Measurements from ENCODE around the gene RAVER1. TPM values are rescaled to one million over a fixed set of nuclear protein-coding genes. Genes with fewer than 3 reads are reported as not detected.

RAVER1 gene
- total and polyA plus RNA-seq, 7 donors, result 8.4 to 37.0 (median 14.8) TPM

DNA sequence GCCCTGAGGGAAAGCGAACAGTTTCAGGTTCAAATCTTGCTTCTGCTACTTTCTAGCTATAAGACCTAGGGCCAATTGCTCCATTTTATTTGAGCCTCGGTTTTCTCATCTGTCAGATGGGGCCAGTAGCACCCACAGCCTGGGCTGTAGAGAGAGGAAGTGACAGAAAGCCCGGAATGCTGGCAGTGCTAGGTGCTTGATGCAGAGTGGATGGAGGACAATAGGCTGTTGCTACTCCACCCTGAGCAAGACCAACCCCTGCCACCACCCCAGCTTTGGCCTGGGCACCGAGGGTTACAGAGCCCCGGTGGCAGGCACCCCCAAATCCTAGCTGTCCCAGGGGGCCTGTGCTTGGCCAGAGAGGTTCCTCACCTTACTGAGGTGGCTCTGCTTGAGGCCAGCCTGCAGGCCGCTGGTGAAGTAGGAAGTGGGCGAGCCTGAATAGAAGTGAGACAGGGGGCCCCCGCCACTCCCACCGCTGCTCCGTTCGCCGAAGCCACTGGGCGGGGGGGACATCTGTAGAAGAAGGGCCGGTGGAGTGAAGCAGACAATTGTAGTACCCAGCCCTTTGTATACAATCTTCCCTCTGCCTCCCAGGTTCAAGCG is 15.4 kb downstream of the RAVER1 start:
- no peak overlapping the region for H3K4me3 ChIP-seq
- H3K27me3 ChIP-seq, result no peaks in the 10 kb centered on the region
- intact Hi-C loops (cut with DNase I), result no loop called here
- DNase-seq, result no peak
- TF ChIP-seq POLR2AphosphoS5 (IDR thresholded peaks at IDR 0.05), result no peak
- TF ChIP-seq, protein P1, sequence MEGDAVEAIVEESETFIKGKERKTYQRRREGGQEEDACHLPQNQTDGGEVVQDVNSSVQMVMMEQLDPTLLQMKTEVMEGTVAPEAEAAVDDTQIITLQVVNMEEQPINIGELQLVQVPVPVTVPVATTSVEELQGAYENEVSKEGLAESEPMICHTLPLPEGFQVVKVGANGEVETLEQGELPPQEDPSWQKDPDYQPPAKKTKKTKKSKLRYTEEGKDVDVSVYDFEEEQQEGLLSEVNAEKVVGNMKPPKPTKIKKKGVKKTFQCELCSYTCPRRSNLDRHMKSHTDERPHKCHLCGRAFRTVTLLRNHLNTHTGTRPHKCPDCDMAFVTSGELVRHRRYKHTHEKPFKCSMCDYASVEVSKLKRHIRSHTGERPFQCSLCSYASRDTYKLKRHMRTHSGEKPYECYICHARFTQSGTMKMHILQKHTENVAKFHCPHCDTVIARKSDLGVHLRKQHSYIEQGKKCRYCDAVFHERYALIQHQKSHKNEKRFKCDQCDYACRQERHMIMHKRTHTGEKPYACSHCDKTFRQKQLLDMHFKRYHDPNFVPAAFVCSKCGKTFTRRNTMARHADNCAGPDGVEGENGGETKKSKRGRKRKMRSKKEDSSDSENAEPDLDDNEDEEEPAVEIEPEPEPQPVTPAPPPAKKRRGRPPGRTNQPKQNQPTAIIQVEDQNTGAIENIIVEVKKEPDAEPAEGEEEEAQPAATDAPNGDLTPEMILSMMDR (IDR thresholded peaks at IDR 0.05), result no peak
- peaks cover 0 to 18% (median 13%) of the 10 kb centered on the region in 4 donors for H3K4me1 ChIP-seq
- peaks cover 34 to 67% (median 49%) of the 10 kb centered on the region in 4 donors for H3K36me3 ChIP-seq
- no peaks in the 10 kb centered on the region for H3K9me3 ChIP-seq
- no peak overlapping the region for H3K27ac ChIP-seq
- 92 to 94% methylated on average over 15 of the region's 15 CpGs for WGBS, 2 donors

DNA sequence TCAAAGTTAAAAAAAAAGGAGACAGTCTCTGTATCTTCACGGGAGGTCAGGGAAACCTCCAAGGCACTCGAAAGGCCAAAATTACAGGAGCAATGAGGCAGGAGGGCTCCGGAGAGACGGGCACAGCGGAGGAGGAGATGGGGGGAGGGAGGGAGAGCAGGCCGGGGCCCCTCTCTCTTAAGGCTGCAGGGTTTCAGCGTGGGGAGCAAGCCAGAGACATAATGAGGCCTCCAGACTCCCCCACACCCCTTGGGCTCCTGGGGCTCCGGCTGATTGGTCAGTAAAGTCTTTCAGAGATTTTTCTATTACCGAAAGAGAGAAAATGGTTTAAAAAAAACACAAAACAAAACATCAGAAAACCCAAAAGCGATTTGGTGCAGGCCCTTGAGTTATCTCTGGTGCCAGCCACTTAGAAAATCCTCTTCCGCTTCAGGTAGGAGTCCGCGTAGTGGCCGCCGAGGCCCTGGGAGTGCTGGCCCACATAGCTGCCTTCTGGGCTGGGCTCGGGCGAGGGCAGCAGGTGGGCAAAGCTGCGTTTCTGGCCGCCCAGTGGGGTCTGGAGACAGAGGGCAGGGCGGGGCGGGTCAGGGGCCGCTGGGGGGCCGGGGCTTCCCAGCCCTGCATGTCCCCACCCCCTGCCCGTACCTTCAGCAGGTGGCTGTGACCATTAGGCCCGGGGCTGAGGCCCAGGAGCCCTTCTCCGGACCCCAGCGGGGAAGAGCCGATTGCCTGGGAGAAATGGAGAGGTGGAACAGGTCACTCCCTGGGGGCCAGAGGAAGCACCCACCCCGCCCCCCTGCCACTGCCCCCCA is 16.1 kb downstream of the RAVER1 start:
- Histone ChIP-seq H3K4me3 (no peak overlapping the region), H3K9me3 (no peaks in the 10 kb centered on the region), H3K27ac (no peak overlapping the region), H3K36me3 (peaks cover 30 to 63% (median 42%) of the 10 kb centered on the region in 4 donors), H3K27me3 (no peaks in the 10 kb centered on the region), H3K4me1 (peaks cover 0 to 18% (median 13%) of the 10 kb centered on the region in 4 donors)
- intact Hi-C loops (cut with DNase I), result no loop called here
- no peak for DNase-seq
- no peak for TF ChIP-seq POLR2A (IDR thresholded peaks at IDR 0.05)
- no peak for TF ChIP-seq POLR2AphosphoS5 (IDR thresholded peaks at IDR 0.05)
- no peak for TF ChIP-seq EP300 (IDR thresholded peaks at IDR 0.05)
- TF ChIP-seq, protein P1 (IDR thresholded peaks at IDR 0.05), result no peak
- WGBS, 2 donors, result 85 to 89% methylated on average over 29 of the region's 29 CpGs

DNA sequence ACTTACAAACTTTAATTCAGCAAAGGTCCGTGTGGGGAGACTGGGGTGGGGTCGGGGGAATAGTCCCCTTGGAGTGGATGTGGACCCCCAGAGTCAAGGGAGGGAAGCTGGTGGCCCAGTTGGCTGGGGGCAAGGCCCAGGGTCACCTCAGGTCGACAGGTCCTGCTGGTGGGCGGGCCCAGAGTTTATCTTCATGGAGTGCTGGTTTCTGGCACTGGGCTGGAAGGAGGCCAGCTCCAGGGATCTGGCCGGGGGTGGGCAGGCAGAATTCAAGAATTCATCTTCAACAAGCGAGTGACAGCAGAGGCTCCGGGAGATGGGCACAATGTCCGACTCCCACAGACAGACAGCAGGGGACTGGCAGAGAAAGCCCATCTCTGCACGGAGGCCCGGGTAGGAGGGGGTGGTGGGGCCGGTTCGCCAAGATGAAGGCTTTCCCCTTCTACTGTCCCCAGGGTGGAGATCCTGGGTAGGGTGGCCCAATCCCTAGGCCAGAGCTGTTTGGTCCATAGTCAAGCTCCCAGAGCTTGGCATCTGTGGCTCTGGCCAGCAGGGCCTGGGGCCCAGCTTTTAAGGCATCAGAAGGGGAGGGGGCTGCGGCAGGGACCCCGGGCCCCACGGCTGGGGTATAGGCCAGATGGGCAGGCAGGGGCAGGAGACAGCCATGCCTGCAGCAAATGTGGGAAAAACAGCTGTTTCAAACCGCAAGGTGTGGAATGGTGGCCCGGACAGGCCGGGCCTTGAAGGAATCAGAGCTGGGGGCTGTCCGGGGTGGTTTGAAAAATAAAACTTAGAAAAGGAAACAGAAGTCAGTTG is 16.9 kb downstream of the RAVER1 start:
- H3K4me1 ChIP-seq, result peaks cover 0 to 18% (median 13%) of the 10 kb centered on the region in 4 donors
- H3K27me3 ChIP-seq, result no peaks in the 10 kb centered on the region
- H3K4me3 ChIP-seq, result peak overlapping the region in 2 of 4 donors; percentile 75 to 89
- intact Hi-C loops (cut with DNase I), result no loop called here
- no peaks in the 10 kb centered on the region for H3K9me3 ChIP-seq
- WGBS, 2 donors, result 60 to 78% methylated on average over 19 of the region's 19 CpGs
- peak overlapping the region; percentile 58 to 75 (median 67) for H3K27ac ChIP-seq
- no peak for DNase-seq
- peaks cover 25 to 55% (median 35%) of the 10 kb centered on the region in 4 donors for H3K36me3 ChIP-seq
- TF ChIP-seq, protein P1 (IDR thresholded peaks at IDR 0.05), result no peak
- TF ChIP-seq POLR2AphosphoS5 (IDR thresholded peaks at IDR 0.05), result no peak
- TF ChIP-seq EP300 (IDR thresholded peaks at IDR 0.05), result no peak
- TF ChIP-seq POLR2A (IDR thresholded peaks at IDR 0.05), result no peak

DNA sequence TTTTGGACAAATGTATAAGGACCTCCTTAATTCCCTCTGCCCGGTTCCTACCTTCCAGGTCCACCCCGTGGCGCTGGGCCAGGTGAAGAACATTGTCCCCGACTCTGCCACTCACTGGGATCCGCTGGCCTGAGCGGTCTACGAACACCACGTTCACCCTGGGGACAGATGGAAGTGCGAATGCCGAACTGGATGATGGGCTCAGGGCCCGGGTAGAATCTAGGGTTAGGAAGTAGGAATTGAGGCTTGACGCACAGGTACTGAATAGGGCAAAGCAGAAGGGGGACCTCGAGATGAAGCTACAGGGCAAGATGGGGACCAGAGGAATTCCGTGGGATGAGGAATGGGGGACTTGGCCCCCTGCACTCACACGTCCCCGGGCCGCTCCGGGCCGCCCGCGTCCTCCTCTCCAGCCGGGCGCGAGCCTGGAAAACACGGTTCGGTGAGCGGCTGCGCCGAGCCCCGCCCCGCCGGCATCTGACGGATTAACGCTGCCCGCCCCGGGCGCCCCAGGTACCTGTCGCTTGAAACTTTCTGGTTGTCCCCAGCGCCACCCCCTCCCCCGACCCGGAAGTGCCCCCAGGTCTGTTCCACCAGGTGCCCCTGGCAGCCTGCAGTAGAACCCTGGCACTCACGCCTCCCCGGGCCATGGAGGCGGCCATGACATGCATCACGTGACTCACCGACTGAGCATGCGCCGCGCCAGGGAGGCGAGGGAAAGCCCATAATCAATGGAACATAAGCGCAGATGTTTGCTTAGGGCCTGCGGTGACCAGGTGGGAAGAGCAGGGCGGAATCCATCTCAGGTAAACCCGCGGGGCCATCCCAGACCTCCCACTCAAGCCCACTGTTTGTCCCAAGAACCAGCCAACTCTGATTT is 17.8 kb downstream of the RAVER1 start, which contains the start of gene FDX2:
Gene FDX2, minus strand, starts transcription at position 681 of the 880 bp plus-strand sequence. Its CDS starts 19 bp downstream, at position 662.
- Histone ChIP-seq H3K27ac (peak within 1 kb of the TSS; percentile 58 to 75 (median 67)), H3K9me3 (no peaks in the 10 kb centered on the region), H3K4me3 (peak within 1 kb of the TSS; percentile 64 to 89 (median 78)), H3K36me3 (peaks cover 20 to 50% (median 27%) of the 10 kb centered on the region in 4 donors), H3K4me1 (peaks cover 0 to 18% (median 13%) of the 10 kb centered on the region in 4 donors), H3K27me3 (no peaks in the 10 kb centered on the region)
- TF ChIP-seq POLR2AphosphoS5 (IDR thresholded peaks at IDR 0.05) (peak in 3 of 4 donors; percentile 37 to 76 (median 74)), POLR2A (IDR thresholded peaks at IDR 0.05) (no peak), EP300 (IDR thresholded peaks at IDR 0.05) (no peak)
- TF ChIP-seq, protein P1 (IDR thresholded peaks at IDR 0.05), result no peak
- DNase-seq, result peak; percentile 90
- intact Hi-C loops (cut with DNase I), result no loop called here
- 1% methylated on average over 55 of the region's 55 CpGs for WGBS, 2 donors

All from sigmoid colon (tissue), 7 donors.